ENCODE results near the gene NANOS3.

The NANOS3 gene

DNA sequence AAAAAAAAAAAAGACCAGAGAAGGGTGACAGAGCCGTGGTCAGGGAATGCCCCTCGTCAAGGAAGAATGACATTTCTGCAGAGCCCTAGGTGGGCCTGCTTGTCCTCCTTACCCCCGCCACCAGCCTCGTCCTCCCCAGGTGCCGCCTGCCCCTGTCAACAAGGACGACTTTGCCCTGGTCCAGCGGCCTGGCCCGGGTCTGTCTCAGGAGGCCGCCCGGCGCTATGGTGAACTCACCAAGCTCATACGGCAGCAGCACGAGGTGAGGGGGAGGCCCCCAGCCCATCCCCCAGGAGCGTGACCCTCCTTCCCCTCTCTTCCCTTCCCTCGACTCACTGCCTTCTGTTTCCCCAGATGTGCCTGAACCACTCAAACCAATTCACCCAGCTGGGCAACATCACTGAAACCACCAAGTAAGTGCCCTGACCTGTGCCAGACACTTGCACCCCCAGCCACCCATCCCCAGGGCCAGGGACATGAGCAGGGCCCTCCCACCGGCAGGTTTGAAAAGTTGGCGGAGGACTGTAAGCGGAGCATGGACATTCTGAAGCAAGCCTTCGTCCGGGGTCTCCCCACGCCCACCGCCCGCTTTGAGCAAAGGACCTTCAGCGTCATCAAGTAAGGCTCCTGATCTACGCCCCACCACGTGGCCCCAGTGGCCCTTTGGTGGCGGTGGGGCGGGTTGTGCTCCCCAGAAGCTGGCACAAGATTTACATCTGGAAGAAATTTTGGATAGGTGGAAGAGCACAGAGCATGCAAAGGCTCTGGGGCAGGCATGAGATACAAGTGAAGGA, 46.5 kb downstream of the NANOS3 start:
- no peak for DNase-seq

DNA sequence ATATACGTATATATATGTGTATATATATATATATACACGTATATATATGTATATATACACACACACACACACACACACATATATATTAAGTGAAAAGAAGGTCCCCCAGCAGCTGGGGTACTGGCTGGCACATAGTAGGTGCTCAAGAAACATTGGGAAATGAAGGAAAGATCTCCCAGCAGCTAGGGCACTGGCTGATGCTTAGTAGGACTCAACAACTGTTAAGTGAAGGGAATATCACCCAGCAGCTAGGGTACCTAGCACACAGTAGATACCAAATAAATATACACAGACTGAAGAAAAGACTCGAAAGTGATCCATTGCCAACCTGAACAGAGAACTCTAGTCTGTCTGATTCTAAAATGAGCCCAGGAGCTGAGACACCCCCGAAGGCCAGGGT, 49.1 kb downstream of the NANOS3 start:
- no peak for DNase-seq

DNA sequence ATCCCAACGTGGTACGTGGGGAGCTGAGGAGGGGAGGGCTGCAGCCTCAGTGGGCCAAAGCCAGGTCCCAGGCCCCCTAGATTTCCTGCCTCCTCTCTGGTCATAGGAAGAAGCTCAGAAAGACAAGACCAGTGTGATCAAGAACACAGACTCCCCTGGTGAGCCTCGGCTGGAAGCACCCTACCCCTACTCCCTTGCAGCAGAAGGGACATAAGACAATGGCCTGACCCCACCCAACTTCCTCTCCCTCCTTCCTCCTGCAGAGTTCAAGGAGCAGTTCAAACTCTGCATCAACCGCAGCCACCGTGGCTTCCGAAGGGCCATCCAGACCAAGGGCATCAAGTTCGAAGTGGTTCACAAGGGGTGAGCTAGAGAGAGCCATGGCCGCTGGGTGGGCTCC, 49.8 kb downstream of the NANOS3 start:
- DNase-seq: no peak

DNA sequence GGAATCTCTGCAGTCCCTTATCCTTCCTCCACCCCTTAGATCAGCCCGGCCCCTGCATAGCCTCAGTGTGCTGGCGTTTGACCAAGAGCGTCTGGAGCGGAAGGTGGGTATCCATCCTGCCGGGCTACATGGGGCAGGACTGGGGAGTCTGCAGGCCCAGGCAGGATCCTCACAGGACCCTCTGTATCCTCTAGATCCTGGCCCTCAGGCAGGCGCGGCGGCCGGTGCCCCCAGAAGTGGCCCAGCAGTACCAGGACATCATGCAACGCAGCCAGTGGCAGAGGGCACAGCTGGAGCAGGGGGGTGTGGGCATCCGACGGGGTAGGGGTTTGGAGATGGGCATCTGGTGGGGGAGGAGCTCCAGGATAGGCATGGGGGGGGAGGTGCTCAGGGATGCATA, 52.4 kb downstream of the NANOS3 start:
- DNase-seq: no peak

DNA sequence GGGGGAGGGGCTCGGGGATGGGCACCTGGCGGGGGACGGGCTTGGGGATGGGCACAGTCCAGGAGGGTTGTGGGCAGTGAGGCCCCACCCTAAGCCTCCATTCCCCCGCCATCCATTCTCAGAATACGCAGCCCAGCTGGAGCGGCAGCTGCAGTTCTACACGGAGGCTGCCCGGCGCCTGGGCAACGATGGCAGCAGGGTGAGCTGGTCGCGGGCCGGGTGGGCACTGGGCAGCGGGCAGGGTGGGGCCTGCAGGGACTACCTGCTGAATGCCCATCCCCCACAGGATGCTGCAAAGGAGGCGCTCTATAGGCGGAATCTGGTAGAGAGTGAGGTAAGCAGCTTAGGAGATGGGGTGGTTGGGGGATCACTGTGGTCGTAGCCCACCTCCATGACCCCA, 53.0 kb downstream of the NANOS3 start:
- no peak for DNase-seq

Data from NCI-H1694 treated with DMSO at 0.1 percent for 48 hours (cell line).